ENCODE measurements around the gene ZNF524.

DNA sequence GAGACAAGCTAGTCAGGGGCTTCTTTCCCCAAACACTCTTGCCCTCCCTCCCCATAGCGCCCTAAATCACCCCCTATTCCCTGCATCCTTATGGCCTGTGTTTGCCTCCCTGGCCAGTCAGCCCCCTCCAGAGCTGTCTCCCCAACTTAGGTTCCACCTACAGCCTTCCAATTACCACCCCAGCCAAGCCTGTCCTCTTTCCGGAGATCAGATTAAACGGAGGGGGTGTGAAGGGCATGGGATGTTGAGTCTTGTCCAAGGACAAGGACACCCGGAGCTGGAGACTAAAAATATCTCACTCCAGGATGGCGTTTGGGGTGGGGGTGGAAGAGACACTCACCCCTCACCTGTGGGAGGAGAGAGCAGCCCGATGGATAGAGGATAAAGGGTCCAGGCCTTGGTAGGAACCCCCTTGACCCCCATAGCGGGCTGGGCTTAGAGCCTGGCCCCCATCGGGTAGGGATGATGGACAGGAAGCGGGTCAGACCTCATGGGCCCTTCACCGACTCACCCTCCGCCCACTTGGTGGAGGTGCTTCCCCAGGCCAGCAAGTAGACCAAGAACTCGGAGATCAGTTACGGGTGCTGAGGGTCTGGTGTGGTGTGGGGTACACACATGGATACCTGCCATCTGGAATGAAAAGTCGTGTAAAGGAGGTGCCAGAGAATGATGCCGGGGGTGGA lies 11.4 kb downstream of the ZNF524 start:
- TF ChIP-seq EZH2 (IDR thresholded peaks at IDR 0.05; ENCODE audit: borderline replicate concordance) = no peak
- TF ChIP-seq, protein P1, sequence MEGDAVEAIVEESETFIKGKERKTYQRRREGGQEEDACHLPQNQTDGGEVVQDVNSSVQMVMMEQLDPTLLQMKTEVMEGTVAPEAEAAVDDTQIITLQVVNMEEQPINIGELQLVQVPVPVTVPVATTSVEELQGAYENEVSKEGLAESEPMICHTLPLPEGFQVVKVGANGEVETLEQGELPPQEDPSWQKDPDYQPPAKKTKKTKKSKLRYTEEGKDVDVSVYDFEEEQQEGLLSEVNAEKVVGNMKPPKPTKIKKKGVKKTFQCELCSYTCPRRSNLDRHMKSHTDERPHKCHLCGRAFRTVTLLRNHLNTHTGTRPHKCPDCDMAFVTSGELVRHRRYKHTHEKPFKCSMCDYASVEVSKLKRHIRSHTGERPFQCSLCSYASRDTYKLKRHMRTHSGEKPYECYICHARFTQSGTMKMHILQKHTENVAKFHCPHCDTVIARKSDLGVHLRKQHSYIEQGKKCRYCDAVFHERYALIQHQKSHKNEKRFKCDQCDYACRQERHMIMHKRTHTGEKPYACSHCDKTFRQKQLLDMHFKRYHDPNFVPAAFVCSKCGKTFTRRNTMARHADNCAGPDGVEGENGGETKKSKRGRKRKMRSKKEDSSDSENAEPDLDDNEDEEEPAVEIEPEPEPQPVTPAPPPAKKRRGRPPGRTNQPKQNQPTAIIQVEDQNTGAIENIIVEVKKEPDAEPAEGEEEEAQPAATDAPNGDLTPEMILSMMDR (IDR thresholded peaks at IDR 0.05; ENCODE audit: poor library complexity) = no peak
- TF ChIP-seq EZH2phosphoT487 (IDR thresholded peaks at IDR 0.05; ENCODE audit: low read depth, severe bottlenecking, unreplicated experiment) = no peak
